SU-DHL-6 (cell line): ENCODE measurements around the gene GRIK3.

Source experiments
- H2AFZ ChIP-seq: fragments of 200-600 bp; sonication (generic); 2 replicates; pipeline ENCODE4 v1.6.1; 2014; ENCODE audit warnings: low read depth, mild to moderate bottlenecking, moderate library complexity, mixed read lengths, antibody characterized with exemption, low read length; ENCODE audit not compliant: severe bottlenecking
- H3F3A ChIP-seq: fragments of 200-600 bp; shearing (Covaris generic); 2 replicates; pipeline ENCODE4 v1.6.0; 2016; ENCODE audit warnings: antibody characterized with exemption, mild to moderate bottlenecking; ENCODE audit not compliant: insufficient read depth
- H3K27ac ChIP-seq: fragments of 200-600 bp; sonication (generic); 2 replicates; pipeline ENCODE4 v1.5.1; 2016; ENCODE audit warnings: low read depth, mild to moderate bottlenecking, low read length, moderate library complexity, mixed read lengths
- H3K27me3 ChIP-seq: fragments of 200-600 bp; sonication (generic), shearing (Covaris generic); 2 replicates; pipeline ENCODE4 v1.6.0; 2014; ENCODE audit warnings: mild to moderate bottlenecking, low read length
- H3K36me3 ChIP-seq: fragments of 200-600 bp; sonication (generic); 2 replicates; pipeline ENCODE4 v1.6.1; 2014; ENCODE audit warnings: mild to moderate bottlenecking, low read length, mixed read lengths
- H3K4me2 ChIP-seq: fragments of 300-600, 200-600 bp; shearing (Covaris generic), sonication (generic); 2 replicates; pipeline ENCODE4 v1.6.0; 2014; ENCODE audit warnings: low read length, low read depth, mild to moderate bottlenecking; ENCODE audit not compliant: poor library complexity, severe bottlenecking
- H3K4me3 ChIP-seq: fragments of 200-600 bp; sonication (generic); 2 replicates; pipeline ENCODE4 v1.5.1; 2014; ENCODE audit warnings: antibody characterized with exemption, low read length, mild to moderate bottlenecking, mixed read lengths; ENCODE audit not compliant: insufficient read depth, poor library complexity, severe bottlenecking
- H3K79me2 ChIP-seq: fragments of 200-600 bp; sonication (generic); 2 replicates; pipeline ENCODE4 v1.6.1; 2014; ENCODE audit warnings: mild to moderate bottlenecking, low read length, moderate library complexity; ENCODE audit not compliant: insufficient read depth
- H3K9ac ChIP-seq: fragments of 200-600 bp; sonication (generic); 2 replicates; pipeline ENCODE4 v1.7.0; 2014; ENCODE audit warnings: mild to moderate bottlenecking, low read length
- H3K9me2 ChIP-seq: fragments of 200-600 bp; sonication (generic); replicated peaks from 2 replicates; pipeline ENCODE4 v1.6.1; 2014; ENCODE audit warnings: low read length; ENCODE audit not compliant: insufficient read depth
- H3K9me3 ChIP-seq: fragments of 200-600 bp; sonication (generic); 2 replicates; pipeline ENCODE4 v1.6.1; 2014; ENCODE audit warnings: low read length, mixed read lengths; ENCODE audit not compliant: insufficient read depth
- H4K20me1 ChIP-seq: fragments of 200-600 bp; sonication (generic); 2 replicates; pipeline ENCODE4 v1.6.1; 2014; ENCODE audit warnings: low read depth, mild to moderate bottlenecking, antibody characterized with exemption, low read length, moderate library complexity, mixed read lengths
- EZH2phosphoT487 ChIP-seq: fragments of 200-600 bp; sonication (generic), shearing (Covaris generic); conservative IDR thresholded peaks from 2 replicates; pipeline ENCODE4 v1.6.1; 2018; ENCODE audit warnings: mild to moderate bottlenecking, antibody characterized with exemption, low read length, moderate library complexity, mixed read lengths
- TF ChIP-seq, protein P1 (sequence below): fragments of 200-600 bp; sonication (generic); IDR thresholded peaks from one replicate; pipeline ENCODE4 v1.5.1; 2017; ENCODE audit warnings: antibody characterized with exemption, mild to moderate bottlenecking, low read length, moderate library complexity; ENCODE audit not compliant: insufficient read depth, poor library complexity, severe bottlenecking

Gene GRIK3

DNA sequence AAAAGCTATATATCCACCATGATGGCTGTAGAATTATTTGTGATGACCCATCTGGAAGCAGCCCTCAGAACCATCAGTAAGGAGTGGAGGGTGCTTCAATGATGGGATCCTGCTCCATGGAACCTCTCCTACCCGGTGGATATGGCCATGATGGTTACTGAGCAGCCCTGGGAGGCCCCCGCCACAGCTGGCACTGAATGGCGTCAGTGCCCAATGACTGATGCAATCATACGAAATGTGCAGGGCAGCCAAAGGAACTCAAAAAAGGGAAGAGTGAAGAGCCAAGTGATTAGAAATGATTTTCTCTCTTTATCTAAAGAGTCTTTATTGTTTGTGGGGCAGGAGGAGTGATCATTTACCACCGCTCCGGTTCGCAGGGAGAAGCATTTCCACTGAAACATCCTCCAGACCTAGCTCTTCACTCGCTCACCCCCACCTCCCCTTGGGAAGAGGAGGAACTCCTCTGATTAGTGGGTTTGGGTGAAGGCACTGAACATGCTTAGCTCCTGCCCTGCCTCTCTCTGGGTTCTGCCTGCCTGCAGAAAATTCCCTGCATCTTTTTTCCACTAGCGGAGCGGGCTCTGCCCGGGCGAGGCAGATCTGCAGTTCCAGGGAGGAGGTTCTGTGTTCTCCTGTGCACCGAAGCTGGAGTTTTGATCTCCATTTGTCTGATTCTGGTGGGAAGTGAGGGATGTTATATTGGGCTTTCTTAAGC lies 260.3 kb downstream of the GRIK3 start:
- H3K36me3 ChIP-seq: no peaks in the 10 kb centered on the region
- H3K9me3 ChIP-seq: no peaks in the 10 kb centered on the region
- H3K79me2 ChIP-seq: no peaks in the 10 kb centered on the region
- no peaks in the 10 kb centered on the region for H3F3A ChIP-seq
- H3K27ac ChIP-seq: no peak overlapping the region
- H3K27me3 ChIP-seq: no peaks in the 10 kb centered on the region
- TF ChIP-seq, protein P1, sequence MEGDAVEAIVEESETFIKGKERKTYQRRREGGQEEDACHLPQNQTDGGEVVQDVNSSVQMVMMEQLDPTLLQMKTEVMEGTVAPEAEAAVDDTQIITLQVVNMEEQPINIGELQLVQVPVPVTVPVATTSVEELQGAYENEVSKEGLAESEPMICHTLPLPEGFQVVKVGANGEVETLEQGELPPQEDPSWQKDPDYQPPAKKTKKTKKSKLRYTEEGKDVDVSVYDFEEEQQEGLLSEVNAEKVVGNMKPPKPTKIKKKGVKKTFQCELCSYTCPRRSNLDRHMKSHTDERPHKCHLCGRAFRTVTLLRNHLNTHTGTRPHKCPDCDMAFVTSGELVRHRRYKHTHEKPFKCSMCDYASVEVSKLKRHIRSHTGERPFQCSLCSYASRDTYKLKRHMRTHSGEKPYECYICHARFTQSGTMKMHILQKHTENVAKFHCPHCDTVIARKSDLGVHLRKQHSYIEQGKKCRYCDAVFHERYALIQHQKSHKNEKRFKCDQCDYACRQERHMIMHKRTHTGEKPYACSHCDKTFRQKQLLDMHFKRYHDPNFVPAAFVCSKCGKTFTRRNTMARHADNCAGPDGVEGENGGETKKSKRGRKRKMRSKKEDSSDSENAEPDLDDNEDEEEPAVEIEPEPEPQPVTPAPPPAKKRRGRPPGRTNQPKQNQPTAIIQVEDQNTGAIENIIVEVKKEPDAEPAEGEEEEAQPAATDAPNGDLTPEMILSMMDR: no peak
- TF ChIP-seq EZH2phosphoT487: no peak
- no peak overlapping the region for H2AFZ ChIP-seq
- H4K20me1 ChIP-seq: no peaks in the 10 kb centered on the region
- no peak overlapping the region for H3K4me3 ChIP-seq
- H3K9me2 ChIP-seq: no peaks in the 10 kb centered on the region
- H3K9ac ChIP-seq: no peak overlapping the region
- no peak overlapping the region for H3K4me2 ChIP-seq

DNA sequence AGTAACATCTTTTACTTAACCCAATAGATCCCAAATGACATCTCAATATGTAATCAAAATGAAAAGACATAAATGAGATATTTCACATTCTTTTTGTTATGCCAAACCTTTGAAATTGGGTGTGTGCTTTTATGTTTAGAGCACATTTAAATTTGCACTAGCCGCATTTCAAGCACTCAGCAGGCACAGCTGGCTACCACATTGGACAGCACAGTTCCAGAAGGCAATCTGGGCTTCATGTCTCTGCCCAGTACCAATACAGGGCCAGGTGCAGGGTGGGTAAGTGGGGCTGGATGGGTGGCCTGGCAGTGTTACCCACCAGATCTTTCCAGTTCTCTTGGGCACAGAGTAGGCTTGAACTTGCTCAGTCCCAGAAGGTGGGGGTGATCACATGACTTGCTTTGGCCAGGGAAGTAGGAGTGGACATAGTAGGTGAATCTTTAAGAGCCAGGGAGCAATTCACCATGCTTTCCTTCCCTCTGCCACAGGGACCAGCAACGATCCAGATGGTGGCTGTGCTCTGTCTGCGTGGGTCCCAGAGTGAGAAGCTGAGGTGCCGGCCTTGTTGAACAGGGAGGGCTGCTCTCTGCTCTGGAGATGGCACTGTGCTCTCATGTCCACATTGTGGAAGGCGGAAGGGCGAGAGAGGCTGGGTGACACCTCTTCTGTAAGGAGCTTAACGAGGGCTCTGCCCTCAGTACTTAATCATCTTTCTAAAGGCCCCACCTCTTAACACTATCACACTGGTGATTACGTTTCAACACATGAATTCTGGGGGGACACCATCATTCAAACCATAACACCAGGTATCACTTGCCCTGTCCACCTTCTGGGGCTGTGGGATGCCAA lies 261.4 kb downstream of the GRIK3 start:
- Histone ChIP-seq H3K9me2 (no peaks in the 10 kb centered on the region), H3K36me3 (no peaks in the 10 kb centered on the region), H3F3A (no peaks in the 10 kb centered on the region), H3K79me2 (no peaks in the 10 kb centered on the region), H3K27ac (no peak overlapping the region), H3K9me3 (no peaks in the 10 kb centered on the region), H4K20me1 (no peaks in the 10 kb centered on the region), H2AFZ (no peak overlapping the region), H3K4me2 (no peak overlapping the region), H3K4me3 (no peak overlapping the region), H3K27me3 (no peaks in the 10 kb centered on the region), H3K9ac (no peak overlapping the region)
- no peak for TF ChIP-seq EZH2phosphoT487
- TF ChIP-seq, protein P1: no peak

DNA sequence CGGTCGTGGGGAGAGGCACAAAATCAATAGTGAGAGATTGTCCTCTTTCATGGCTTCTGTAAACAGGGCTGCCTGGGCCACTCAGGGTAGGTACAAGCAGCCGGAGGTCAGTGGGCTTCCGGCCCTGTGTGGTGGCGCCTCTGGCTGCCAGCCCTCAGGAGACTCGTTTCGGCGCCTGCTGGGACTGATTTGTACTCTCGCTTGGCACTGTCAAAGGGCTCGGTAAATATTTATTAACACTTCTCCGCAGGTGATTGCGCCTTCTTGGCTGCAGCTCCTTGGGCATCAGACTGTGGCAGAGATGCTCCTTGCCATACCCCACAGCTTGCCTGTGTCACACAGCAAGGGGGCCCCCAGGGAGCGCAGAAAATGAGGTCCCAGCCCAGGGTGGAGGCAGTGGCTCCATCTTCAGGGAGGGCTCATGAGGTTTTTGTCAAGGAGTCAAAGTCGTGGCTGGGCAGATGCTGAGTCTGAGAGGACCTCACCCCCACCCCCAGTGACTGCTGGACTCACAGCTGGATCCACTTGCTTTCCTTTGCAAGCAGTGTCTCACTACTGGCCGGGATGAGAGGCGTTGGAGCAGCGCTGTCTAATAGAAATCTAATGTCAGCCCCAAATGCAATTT lies 262.5 kb downstream of the GRIK3 start:
- Histone ChIP-seq H3K9ac (no peak overlapping the region), H3K9me3 (no peaks in the 10 kb centered on the region), H3K4me3 (no peak overlapping the region), H3K36me3 (no peaks in the 10 kb centered on the region), H3K9me2 (no peaks in the 10 kb centered on the region), H4K20me1 (no peaks in the 10 kb centered on the region), H3K27ac (no peak overlapping the region), H3K27me3 (no peaks in the 10 kb centered on the region), H3F3A (no peaks in the 10 kb centered on the region), H2AFZ (no peak overlapping the region), H3K79me2 (no peaks in the 10 kb centered on the region), H3K4me2 (no peak overlapping the region)
- TF ChIP-seq EZH2phosphoT487: no peak
- TF ChIP-seq, protein P1: no peak
